ENCODE measurements around the gene PRX. TPM values are rescaled to one million over a fixed set of nuclear protein-coding genes. Genes with fewer than 3 reads are reported as not detected.

The PRX gene
- total and polyA plus RNA-seq, 9 donors = 1.7 to 8.8 (median 6.9) TPM

DNA sequence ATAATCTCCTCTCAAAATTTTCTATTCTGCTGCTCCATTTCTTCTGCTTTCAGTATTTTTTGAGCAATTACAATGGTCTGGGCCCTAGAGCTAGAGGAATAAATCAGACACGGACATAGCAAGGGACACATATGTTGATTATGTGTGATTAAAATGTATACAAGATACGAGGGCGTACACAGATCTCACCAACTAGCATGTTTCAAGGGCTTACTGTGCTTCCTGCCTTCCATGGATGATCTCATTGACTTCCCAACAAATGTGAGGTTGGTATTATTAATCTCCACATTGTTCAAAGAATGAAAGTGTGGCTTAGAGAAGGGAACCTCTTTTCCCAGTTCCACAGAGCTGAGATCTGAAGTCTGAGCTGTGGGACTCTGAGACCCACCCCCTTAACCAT, 55.5 kb downstream of the PRX start:
- 78 to 83% (median 80%) methylated on average over 3 of the region's 3 CpGs for WGBS, 3 donors
- H3K36me3 ChIP-seq = no peaks in the 10 kb centered on the region
- no peaks in the 10 kb centered on the region for H3K4me1 ChIP-seq (ENCODE audit: insufficient read depth)
- TF ChIP-seq EP300 (IDR thresholded peaks at IDR 0.05) = no peak
- no peak for DNase-seq
- H3K9me3 ChIP-seq = no peaks in the 10 kb centered on the region
- H3K4me3 ChIP-seq = no peak overlapping the region
- H3K27me3 ChIP-seq = no peaks in the 10 kb centered on the region
- H3K27ac ChIP-seq = no peak overlapping the region
- intact Hi-C loops (cut with DNase I) = no loop called here

DNA sequence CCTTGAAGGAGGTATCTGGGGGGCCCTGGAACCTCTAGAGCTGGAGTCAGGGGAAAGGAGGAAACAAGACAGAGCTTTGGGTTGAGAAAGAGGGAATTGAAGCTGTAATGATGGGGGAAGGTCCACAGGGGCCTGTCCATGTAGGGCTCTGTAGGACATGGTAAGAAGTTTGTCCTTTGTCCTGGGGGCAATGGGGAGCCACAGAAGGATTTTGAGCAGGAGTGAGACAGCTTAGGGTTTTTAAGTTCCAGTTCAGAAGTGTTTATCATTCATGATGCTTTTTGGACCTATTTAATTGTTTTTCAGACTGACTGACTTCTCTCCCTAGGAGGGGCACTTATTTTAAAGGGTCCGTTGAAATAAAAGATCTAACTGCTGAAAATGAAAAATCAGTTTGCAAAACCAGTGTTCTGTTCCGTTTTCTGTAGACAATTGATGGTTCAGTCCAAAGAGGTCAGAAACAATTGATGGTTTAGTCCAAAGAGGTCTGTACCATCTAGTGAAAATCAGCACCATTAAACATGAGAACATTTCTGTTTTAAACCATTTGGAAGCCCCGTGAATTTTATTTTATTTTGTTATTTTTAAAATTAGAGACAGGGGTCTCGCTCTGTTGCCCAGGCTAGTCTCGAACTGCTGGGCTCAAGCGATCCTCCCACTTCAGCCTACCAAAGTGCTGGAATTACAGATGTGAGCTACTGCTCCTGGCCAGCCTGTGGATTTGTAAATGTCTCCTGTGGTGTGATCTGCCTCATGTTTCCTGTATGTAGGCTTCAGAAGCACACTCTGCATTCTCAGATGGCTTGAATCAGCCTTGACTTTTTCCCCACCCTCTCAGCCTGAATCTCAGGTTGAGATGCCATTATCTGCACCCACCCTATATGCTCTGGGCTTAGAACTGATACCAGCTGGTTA, 56.2 kb downstream of the PRX start:
- intact Hi-C loops (cut with DNase I) = no loop called here

DNA sequence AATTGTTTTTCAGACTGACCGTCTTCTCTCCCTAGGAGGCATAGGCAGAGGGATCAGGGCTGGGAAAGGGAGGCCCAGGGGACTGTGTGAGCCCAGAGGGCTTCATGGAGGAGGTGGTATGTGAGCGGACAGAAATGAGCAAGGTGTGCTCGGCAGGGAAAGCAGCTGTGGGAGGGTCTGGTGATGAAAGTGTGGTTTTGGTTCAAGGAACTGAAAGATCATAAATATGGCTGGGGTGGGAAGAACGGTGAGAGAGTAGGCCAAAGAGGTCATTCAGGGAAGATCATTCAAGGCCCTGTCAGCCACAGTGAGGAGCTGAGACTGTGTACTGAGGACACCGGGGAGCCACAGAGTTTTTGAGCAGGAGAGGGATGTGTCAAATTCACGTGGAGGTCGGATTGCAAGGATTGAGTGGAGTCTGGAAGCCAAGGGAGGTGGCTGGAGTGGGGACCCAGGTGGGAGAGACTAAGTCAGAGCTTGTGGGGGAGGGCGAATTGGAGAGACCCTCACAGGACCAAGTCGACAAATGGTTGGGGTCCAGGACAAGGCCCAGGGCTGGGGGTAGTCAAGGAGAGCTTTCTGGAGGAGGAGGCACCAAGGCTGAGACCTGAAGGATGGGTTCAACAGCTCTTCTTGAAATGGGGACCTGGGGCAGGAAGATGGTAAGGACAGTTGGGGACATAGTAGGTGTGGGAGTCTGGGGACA, 57.0 kb downstream of the PRX start:
- no peaks in the 10 kb centered on the region for H3K9me3 ChIP-seq
- intact Hi-C loops (cut with DNase I) = no loop called here
- H3K4me1 ChIP-seq (ENCODE audit: insufficient read depth) = no peaks in the 10 kb centered on the region
- H3K4me3 ChIP-seq = no peak overlapping the region
- no peak for DNase-seq
- TF ChIP-seq, protein P1, sequence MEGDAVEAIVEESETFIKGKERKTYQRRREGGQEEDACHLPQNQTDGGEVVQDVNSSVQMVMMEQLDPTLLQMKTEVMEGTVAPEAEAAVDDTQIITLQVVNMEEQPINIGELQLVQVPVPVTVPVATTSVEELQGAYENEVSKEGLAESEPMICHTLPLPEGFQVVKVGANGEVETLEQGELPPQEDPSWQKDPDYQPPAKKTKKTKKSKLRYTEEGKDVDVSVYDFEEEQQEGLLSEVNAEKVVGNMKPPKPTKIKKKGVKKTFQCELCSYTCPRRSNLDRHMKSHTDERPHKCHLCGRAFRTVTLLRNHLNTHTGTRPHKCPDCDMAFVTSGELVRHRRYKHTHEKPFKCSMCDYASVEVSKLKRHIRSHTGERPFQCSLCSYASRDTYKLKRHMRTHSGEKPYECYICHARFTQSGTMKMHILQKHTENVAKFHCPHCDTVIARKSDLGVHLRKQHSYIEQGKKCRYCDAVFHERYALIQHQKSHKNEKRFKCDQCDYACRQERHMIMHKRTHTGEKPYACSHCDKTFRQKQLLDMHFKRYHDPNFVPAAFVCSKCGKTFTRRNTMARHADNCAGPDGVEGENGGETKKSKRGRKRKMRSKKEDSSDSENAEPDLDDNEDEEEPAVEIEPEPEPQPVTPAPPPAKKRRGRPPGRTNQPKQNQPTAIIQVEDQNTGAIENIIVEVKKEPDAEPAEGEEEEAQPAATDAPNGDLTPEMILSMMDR (IDR thresholded peaks at IDR 0.05) = no peak
- no peak for TF ChIP-seq POLR2A (IDR thresholded peaks at IDR 0.05)
- no peak for TF ChIP-seq EP300 (IDR thresholded peaks at IDR 0.05)
- 70 to 73% (median 71%) methylated on average over 9 of the region's 9 CpGs for WGBS, 3 donors
- no peaks in the 10 kb centered on the region for H3K27me3 ChIP-seq
- H3K27ac ChIP-seq = no peak overlapping the region
- H3K36me3 ChIP-seq = no peaks in the 10 kb centered on the region

More for the DNA sequence above, 56.2 kb downstream of the PRX start:
- H3K36me3 ChIP-seq = no peaks in the 10 kb centered on the region
- H3K4me1 ChIP-seq (ENCODE audit: insufficient read depth) = no peaks in the 10 kb centered on the region
- no peak overlapping the region for H3K4me3 ChIP-seq
- WGBS, 3 donors = 79 to 82% (median 80%) methylated on average over 6 of the region's 6 CpGs
- no peaks in the 10 kb centered on the region for H3K27me3 ChIP-seq
- no peak overlapping the region for H3K27ac ChIP-seq
- TF ChIP-seq, protein P1 (IDR thresholded peaks at IDR 0.05) = no peak
- no peak for TF ChIP-seq EP300 (IDR thresholded peaks at IDR 0.05)
- no peak for TF ChIP-seq POLR2A (IDR thresholded peaks at IDR 0.05)
- no peaks in the 10 kb centered on the region for H3K9me3 ChIP-seq
- DNase-seq = no peak

GRCh38 chr19:40348961-40349507, 64.1 kb downstream of the PRX start:
- no peak for TF ChIP-seq POLR2A (IDR thresholded peaks at IDR 0.05)
- TF ChIP-seq EP300 (IDR thresholded peaks at IDR 0.05) = no peak
- TF ChIP-seq, protein P1 (IDR thresholded peaks at IDR 0.05) = no peak
- Histone ChIP-seq H3K27ac (peak overlapping the region in 1 of 2 donors; percentile 51), H3K4me3 (peak overlapping the region; percentile 94), H3K4me1 (ENCODE audit: insufficient read depth) (peaks cover 7% of the 10 kb centered on the region), H3K9me3 (no peaks in the 10 kb centered on the region), H3K27me3 (no peaks in the 10 kb centered on the region), H3K36me3 (no peaks in the 10 kb centered on the region)
- no peak for DNase-seq
- intact Hi-C loops (cut with DNase I) = no loop called here
- WGBS, 3 donors = 9 to 13% (median 12%) methylated on average over 17 of the region's 17 CpGs
